HFFc6 (cell line): ENCODE results near the gene ARHGAP24. TPM values are rescaled to one million over a fixed set of nuclear protein-coding genes. Genes with fewer than 3 reads are reported as not detected.

ENCODE experiments used
- DNase-seq: peaks from one replicate; pipeline ENCODE4 v3.0.0-alpha.2; 2018
- H3K27ac Mint-ChIP-seq: 2 replicates; pipeline ENCODE4 v1.8.0; 2020; ENCODE audit warnings: mild to moderate bottlenecking, mixed read lengths
- H3K27me3 Mint-ChIP-seq: 2 replicates; pipeline ENCODE4 v1.8.0; 2021; ENCODE audit warnings: mild to moderate bottlenecking, moderate library complexity, mixed read lengths; ENCODE audit not compliant: insufficient read depth
- H3K36me3 Mint-ChIP-seq: 2 replicates; pipeline ENCODE4 v1.8.0; 2021; ENCODE audit warnings: low read depth, mixed read lengths
- H3K4me1 Mint-ChIP-seq: 2 replicates; pipeline ENCODE4 v1.8.0; 2020; ENCODE audit warnings: low read depth, mixed read lengths
- H3K4me3 Mint-ChIP-seq: 2 replicates; pipeline ENCODE4 v1.8.0; 2020; ENCODE audit warnings: mild to moderate bottlenecking, moderate library complexity, mixed read lengths
- H3K9me3 Mint-ChIP-seq: 2 replicates; pipeline ENCODE4 v1.8.0; 2020; ENCODE audit warnings: mild to moderate bottlenecking, mixed read lengths
- total RNA-seq, 6 experiments: library from RNA; stranded (reverse); fragmentation: NEBNext Ultra II Directional; extraction: Animal tissue kit (Norgen Biotek cat#: 25700); gene quantifications; 2 replicates in 1 of 6; 3 replicates in 5 of 6; pipeline ENCODE4 v1.2.3, GENCODE V29; 2021
- TF ChIP-seq, protein P1 (sequence below): fragments of 200-600 bp; sonication (generic); IDR thresholded peaks from 2 replicates; pipeline ENCODE4 v1.5.0; 2021; ENCODE audit warnings: antibody characterized with exemption, mild to moderate bottlenecking

The ARHGAP24 gene
- total RNA-seq, 6 experiments from 2014 or later, result 13.6 to 28.3 (median 15.2) TPM

DNA sequence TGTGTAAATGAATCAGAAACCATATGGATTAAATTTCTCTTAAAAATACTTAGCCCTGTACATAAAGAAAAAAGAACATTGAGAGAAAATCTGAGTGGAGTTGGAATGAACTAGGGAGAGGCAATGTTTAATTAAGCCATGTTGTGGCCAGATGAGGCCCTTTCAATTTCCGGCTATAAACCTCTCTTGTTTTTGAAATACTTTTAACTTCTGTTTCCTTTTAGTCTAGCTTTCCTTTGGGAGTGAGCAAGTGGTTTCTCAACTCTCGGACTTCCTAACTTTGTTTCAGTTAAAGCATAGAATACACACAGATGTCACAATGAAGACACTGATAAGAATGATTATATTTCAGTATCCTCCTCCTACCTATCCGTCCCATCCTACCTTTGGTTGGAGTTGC lies 197.2 kb downstream of the ARHGAP24 start:
- TF ChIP-seq, protein P1, sequence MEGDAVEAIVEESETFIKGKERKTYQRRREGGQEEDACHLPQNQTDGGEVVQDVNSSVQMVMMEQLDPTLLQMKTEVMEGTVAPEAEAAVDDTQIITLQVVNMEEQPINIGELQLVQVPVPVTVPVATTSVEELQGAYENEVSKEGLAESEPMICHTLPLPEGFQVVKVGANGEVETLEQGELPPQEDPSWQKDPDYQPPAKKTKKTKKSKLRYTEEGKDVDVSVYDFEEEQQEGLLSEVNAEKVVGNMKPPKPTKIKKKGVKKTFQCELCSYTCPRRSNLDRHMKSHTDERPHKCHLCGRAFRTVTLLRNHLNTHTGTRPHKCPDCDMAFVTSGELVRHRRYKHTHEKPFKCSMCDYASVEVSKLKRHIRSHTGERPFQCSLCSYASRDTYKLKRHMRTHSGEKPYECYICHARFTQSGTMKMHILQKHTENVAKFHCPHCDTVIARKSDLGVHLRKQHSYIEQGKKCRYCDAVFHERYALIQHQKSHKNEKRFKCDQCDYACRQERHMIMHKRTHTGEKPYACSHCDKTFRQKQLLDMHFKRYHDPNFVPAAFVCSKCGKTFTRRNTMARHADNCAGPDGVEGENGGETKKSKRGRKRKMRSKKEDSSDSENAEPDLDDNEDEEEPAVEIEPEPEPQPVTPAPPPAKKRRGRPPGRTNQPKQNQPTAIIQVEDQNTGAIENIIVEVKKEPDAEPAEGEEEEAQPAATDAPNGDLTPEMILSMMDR, result no peak
- Mint-ChIP-seq H3K4me3 (peak overlapping the region; percentile 23; the same call in 1 of the 2 replicates), H3K9me3 (peaks cover 7% of the 10 kb centered on the region), H3K27ac (no peak overlapping the region), H3K4me1 (peaks cover 11% of the 10 kb centered on the region), H3K36me3 (peaks cover 6% of the 10 kb centered on the region), H3K27me3 (no peaks in the 10 kb centered on the region; the same call in 1 of the 2 replicates)
- DNase-seq, result no peak

DNA sequence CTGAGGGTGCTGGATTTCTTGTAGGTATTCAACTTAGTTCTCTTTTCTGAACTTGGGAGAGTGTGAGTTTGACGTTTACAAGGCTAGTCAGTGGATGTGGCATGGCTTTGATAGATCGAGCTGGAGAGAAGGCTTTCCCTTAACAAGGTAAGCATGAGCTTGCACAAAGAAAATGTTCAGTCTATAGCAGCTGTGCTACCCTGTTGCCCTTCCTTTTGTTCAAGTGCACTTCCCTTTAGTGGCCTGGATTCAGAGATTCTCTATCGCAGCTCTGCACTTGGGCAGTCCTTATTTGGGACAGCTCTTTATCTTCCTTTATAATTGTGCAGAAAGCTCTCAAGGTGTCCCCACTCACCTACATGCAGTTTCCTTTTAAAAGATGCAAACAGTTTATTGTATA lies 198.0 kb downstream of the ARHGAP24 start:
- H3K27me3 Mint-ChIP-seq, result no peaks in the 10 kb centered on the region; the same call in 1 of the 2 replicates
- H3K36me3 Mint-ChIP-seq, result no peaks in the 10 kb centered on the region; the same call in 1 of the 2 replicates
- no peak for DNase-seq
- TF ChIP-seq, protein P1, result no peak
- no peak overlapping the region for H3K27ac Mint-ChIP-seq
- H3K9me3 Mint-ChIP-seq, result no peaks in the 10 kb centered on the region
- H3K4me1 Mint-ChIP-seq, result peaks cover 14% of the 10 kb centered on the region
- H3K4me3 Mint-ChIP-seq, result no peak overlapping the region

DNA sequence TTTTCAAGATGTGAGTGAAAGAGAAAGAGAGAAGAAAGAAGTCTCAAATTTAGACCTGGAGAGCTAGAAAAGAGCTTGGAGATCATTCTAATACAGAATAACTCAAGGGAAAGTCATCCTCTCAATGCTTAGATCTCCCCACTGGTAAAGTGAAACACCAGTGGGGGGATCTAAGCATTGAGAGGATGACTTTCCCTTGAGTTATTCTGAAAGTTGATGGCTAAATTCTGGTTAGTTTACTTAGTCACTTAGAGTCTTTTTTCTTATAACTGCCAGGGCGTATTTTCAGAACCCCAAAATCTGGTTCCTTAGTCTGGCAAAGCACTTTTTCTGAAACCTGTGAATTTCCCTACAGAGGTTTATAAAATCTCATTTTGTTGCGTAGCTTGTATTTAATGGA lies 198.6 kb downstream of the ARHGAP24 start:
- DNase-seq, result no peak
- Mint-ChIP-seq H3K36me3 (no peaks in the 10 kb centered on the region), H3K4me1 (peaks cover 14% of the 10 kb centered on the region), H3K4me3 (no peak overlapping the region), H3K27me3 (no peaks in the 10 kb centered on the region; the same call in 1 of the 2 replicates), H3K27ac (no peak overlapping the region), H3K9me3 (no peaks in the 10 kb centered on the region)
- TF ChIP-seq, protein P1, result no peak

DNA sequence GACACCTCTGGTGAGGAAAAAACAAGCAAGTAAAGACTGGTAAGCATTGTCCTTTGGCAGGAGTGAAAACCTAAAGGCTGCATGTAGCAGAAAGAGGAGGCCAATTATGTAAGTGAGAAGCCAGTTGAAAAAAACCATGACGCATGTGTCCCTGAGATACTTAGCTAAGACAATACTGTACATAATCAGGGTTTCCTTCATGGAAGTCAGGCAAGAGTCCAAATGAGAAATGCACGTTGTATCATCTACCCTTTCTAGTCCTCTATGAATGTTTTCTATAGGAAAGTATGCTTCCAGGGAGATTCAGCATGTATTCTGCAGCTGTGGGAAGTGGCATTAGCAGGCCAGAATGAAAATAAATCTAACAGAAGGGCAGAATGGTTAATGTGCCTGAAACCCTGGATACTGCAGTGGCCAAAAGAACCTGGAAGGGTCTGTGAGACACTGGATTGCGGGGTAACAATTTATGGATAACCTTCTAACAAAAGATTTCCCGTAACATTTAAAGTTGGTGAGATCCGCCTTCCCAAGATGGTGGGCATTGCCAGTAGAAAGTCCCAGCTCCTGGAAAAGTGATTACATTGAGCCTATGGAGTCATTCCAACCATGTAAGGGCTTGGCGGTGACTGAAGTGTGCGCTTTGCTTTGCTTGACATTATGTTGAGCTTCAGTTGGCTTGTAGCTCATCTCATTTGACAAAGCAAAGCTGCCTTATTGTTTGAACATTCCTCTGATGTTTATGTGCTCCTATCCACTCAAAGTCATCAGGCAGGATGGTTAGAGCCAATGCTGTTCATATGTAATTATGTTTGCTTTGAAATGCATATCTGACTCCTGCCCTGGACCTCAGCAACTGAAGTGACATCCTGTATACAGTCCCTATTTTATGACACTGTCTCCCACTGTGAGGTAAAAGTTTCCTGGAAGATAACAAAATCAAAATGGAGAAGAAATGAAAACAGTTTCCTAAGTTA lies 200.4 kb downstream of the ARHGAP24 start:
- Mint-ChIP-seq H3K36me3 (no peaks in the 10 kb centered on the region), H3K27ac (no peak overlapping the region), H3K4me1 (peaks cover 14% of the 10 kb centered on the region), H3K27me3 (no peaks in the 10 kb centered on the region; the same call in 1 of the 2 replicates), H3K4me3 (no peak overlapping the region), H3K9me3 (no peaks in the 10 kb centered on the region)
- no peak for DNase-seq
- TF ChIP-seq, protein P1, result no peak

DNA sequence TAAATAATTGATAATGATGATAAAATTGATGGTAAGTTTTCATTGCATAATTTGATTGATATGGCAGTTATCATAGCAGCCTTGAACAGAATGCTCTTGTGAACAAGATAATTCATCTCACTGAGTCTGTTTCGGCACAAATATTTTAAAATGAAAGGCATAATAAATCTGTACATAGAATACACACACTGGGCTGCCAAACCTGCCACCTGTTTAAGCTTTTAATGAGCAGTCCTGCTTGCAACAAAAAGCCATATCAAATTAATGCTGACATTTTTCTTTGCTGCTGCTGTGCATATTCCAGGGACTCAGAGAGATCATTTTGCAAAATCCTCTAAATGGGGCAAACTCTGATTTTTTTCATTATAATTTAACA lies 201.1 kb downstream of the ARHGAP24 start:
- H3K36me3 Mint-ChIP-seq, result no peaks in the 10 kb centered on the region
- no peaks in the 10 kb centered on the region; the same call in 1 of the 2 replicates for H3K27me3 Mint-ChIP-seq
- no peak overlapping the region for H3K4me3 Mint-ChIP-seq
- no peak for DNase-seq
- TF ChIP-seq, protein P1, result no peak
- H3K9me3 Mint-ChIP-seq, result no peaks in the 10 kb centered on the region
- H3K27ac Mint-ChIP-seq, result no peak overlapping the region
- peaks cover 18% of the 10 kb centered on the region for H3K4me1 Mint-ChIP-seq
